Central memory CD4-positive, alpha-beta T cell (primary cell): ENCODE data around the gene HNRNPUL1.
"Not testable (repeated sequence)": the region's sequence is repeated elsewhere in the genome, so short reads cannot be mapped to it uniquely, and the experiment has no call there.

Experiments
- DNase-seq: peaks from one replicate; pipeline ENCODE4 v3.0.0; 2022

HNRNPUL1 gene

DNA sequence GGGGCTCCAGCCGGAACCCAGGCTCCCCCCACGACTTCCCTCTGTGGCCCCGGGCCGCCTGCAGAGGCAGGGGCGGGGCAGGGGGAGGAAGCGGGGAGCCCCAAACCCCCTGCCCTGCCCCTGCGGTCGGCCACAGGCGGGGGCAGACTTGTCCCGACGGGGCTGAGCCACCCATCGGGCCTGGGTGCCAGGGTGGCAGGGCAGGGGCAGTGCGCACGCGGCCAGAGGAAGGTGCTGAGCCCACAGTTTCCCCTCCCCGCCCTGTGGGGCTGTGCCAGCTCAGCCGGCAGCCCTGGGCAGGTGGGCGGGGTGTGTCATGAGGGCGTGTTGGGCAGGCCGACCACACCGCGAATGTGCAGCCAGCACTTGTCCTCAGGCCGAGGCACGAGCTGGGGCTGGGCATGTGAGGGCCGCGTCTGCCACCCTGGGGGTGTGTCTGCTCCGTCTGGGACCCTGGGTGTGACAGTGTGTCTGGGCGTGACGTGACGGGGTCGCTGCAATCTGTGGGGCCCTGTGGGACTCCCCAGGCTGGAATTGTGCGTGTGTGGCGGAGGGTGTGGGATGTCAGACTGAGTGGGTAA lies 63.5 kb downstream of the HNRNPUL1 start:
- DNase-seq = peak; percentile 90

DNA sequence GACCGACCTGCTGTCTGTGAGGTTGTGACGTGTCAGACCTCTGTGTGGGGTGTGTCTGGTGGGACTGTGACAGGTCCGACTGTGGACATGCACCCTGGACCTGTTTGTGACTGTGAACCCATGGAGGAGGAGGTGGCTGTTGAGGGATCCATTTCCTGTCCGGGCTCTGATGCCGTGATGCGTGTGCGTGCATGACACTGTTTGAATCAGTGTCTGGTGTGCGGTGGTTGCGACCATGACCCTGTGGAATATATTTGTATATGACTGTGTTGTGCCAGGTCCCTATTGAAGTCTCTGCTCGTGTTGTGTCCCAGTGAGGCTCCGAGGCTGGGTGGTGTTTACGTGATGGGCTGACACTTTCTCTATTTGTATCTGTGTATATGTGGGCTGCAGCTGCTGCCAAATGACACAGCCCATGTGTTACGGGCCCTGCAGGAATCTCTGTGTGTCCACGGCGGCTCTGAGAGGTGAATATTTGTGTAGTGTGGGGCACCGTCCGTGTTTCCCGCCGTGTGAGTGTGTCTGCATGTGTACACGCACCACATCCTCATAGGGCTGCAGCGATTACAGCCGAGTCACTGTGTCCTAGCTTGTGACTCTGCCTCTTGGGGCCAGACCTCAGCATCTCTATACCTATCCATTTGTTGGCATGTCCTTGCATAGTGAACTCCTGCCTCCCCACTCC lies 64.1 kb downstream of the HNRNPUL1 start:
- no peak for DNase-seq

- DNase-seq = no peak
Measured at GRCh38 chr19:41328842-41329225, 64.7 kb downstream of the HNRNPUL1 start.

GRCh38 chr19:41330481-41330880 lies 66.3 kb downstream of the HNRNPUL1 start:
- DNase-seq = no peak

- DNase-seq = no peak
Measured at GRCh38 chr19:41330946-41331678, 66.9 kb downstream of the HNRNPUL1 start.

DNA sequence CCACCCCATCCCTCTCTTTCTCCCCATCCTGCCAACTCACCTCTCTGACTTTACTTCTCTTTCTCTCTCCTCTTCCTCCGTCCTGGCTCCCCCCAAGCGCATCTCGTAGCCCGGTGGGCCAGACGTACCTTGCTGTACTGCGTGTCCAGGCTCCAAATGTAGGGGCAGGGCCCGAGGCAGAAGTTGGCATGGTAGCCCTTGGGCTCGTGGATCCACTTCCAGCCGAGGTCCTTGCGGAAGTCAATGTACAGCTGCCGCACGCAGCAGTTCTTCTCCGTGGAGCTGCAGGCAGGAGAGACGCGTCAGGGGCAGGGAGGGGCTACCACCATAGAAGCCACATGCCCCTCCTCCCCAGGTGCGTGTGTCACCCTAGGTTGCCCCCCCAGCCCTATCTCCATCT lies 67.8 kb downstream of the HNRNPUL1 start:
- DNase-seq = no peak

- no peak for DNase-seq
Measured at GRCh38 chr19:41332468-41332867, 68.3 kb downstream of the HNRNPUL1 start.

- no peak for DNase-seq
Measured at GRCh38 chr19:41334793-41335192, 70.6 kb downstream of the HNRNPUL1 start.

- DNase-seq = no peak
Measured at GRCh38 chr19:41335467-41335866, 71.3 kb downstream of the HNRNPUL1 start.

GRCh38 chr19:41339936-41340335 lies 75.8 kb downstream of the HNRNPUL1 start:
- no peak for DNase-seq

GRCh38 chr19:41341669-41342490 lies 77.7 kb downstream of the HNRNPUL1 start:
- no peak for DNase-seq

DNA sequence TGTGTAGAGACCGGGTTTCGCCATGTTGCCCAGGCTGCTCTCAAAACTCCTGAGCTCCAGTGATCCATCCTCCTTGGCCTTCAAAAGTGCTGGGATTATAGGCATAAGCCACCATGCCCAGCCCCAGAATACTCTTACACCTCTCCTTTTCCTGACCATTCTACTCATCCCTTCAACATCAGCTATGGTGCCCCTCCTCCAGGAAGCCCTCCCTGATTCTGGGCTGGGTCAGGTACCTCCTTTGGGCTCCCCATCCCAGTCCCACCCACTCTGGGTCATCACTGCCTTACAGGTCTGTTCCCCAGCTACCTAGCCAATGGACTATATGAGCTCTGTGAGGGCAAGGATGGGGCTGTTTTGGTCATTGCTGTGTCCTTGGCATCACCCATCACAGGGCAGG lies 80.0 kb downstream of the HNRNPUL1 start:
- no peak for DNase-seq

DNA sequence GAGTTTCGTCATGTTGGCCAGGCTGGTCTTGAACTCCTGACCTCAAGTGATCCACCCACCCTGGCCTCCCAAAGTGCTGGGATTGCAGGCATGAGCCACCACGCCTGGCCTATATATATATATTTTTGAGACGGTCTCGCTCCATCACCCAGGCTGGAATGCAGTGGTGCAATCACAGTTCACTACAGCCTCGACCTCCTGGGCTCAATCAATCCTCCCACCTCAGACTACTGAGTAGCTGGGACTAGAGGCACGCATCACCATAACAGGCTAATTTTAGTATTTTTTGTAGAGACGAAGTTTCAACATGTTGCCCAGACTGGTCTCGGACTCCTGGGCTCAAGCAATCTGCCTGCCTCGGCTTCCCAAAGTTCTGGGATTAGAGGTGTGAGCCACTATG lies 82.7 kb downstream of the HNRNPUL1 start:
- DNase-seq = not testable (repeated sequence)

- no peak for DNase-seq
Measured at GRCh38 chr19:41350735-41351338, 86.7 kb downstream of the HNRNPUL1 start.

DNA sequence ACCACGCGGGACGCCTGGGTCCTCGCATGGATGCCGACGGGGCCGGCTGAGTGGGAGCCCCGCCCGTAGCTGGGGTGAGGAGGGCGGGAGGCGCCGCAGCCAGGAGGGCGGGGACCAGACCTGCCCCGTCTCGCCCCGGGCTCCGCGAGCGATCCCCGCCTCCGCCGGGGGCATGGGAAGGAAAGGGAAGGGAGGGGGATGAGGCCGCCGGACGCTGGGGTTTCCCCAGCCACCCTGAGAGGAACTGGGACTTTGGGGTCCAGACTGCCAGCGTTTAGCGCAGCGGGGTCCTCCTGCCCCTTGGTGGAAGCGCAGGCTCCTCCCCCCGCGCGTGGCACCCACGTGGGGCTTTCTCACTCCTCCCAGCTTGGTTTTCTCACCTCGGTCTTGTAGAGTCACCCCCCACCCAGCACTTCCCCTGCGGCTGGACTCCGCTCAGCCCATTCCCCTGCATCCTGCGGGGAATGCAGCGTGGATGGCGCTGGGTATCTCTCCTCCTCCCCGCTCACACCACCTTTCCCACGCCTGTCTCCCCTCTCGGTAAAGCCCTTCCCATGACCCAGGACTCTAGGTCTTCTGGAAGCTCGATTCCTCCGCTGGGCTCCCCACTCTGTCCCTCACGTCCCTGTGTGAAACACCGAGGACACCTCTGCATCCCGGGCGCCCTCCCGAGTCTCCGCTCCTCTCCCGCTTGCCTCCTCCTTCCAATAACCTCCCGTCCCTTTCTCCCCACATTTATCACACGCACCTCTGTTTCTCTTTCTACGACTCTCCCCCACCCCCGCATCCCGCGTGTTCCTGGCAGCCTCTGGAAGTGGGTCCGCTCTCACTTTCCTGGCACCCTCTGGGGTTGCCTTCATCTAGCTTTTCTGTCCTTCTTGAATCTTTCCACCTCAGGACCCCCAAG lies 87.4 kb downstream of the HNRNPUL1 start:
- DNase-seq = peak; percentile 87

DNA sequence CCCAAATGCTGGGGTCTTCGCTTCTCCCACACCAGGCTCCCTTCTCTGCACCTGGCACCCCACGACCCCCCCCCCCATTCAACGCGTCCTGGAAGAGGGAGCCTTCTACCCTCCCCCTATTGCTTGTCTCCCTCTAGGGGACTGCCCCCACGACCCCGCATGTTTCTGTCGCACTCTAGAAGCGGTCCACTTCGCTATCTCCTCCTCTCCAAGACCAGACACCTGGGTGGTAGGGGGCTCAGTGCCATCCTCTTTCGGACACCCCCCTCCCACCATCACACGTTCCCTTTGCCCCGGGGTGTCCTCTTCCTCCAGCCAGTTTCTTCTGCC lies 88.1 kb downstream of the HNRNPUL1 start:
- DNase-seq = no peak

DNA sequence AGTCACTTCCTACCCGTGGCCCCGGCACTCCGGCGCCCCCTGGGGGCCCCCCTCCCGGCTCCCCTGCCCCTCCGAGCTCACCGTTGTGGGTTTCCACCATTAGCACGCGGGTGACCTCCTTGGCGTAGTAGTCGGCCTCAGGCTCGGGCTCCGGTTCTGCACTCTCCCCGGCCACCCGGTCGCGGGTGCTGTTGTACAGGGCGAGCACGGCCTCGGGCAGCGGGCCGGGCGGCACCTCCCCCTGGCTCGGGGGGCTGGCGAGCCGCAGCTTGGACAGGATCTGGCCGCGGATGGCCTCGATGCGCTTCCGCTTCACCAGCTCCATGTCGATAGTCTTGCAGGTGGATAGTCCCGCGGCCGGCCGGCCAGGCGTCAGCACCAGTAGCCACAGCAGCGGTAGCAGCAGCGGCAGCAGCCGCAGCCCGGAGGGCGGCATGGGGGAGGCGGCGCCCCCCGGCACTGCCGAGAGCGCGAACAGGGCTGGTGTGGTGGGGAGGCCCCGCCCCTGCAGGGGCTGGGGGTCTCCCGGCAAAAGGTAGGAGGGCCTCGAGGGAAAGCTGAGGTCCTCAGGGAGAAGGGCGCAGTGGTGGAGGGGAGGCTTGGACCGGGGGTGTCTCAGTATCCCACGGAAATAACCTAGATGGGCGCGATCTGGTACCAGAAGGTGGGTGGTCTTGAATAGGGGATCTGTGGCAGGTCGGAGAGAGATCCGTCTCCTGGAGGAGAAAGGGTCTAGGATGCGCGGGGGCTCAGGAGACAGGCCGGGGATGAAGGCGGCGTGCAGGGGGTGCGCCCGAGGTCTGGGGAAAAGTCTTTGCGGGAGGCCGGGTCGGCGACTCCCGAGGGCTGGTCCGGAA lies 88.7 kb downstream of the HNRNPUL1 start:
- DNase-seq = peak; percentile 76

DNA sequence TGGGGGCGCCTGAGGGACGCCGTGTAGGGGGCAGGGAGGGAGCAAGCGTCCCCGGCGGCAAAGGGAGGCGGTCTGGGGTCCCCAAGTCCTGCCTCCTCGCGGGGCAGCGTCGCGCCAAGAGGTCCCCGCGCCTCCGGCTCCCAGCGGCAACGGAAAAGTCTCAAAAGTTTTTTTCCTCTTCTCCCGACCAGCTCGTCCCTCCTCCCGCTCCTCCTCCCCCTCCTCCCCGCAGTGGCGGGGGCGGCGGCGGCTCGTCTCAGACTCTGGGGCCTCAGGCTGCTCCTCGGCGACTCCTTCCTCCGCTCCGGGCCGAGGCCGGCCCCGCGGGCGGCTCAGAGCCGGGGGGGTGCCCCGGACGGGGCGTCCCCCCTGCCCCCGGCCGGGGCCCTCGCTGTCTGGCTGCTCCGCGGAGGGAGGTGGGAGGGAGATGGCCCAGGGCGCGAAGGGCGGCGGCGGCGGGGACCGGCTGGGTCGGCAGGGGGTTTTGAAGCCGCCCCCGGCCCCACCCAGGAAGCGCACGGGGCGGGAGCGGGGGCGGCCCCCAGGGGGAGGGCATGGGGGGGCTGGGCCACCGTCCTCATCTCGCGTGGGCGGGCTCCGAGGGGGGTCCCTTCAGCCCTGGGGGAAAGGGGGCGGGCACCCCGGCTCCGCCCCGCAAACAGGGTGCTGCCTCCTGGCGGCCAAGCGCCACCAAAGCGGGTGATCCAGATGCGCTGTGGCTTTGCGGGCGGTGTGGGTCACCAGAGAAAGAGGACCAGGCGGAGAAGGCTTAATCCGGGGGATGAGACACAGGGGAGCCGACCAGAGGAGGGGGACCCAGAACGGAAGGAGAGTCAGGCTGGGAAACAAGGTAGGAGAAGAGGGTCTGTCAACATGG lies 89.5 kb downstream of the HNRNPUL1 start, which contains the start of gene TGFB1:
Gene TGFB1 (minus strand): TSS at position 457 of the 877 bp plus-strand sequence. CDS start 878 bp downstream, outside the sequence.
- peak; percentile 93 for DNase-seq

- no peak for DNase-seq
Measured at GRCh38 chr19:41354343-41354953, 90.3 kb downstream of the HNRNPUL1 start.
